ENCODE data around the gene DLG2.

DNA sequence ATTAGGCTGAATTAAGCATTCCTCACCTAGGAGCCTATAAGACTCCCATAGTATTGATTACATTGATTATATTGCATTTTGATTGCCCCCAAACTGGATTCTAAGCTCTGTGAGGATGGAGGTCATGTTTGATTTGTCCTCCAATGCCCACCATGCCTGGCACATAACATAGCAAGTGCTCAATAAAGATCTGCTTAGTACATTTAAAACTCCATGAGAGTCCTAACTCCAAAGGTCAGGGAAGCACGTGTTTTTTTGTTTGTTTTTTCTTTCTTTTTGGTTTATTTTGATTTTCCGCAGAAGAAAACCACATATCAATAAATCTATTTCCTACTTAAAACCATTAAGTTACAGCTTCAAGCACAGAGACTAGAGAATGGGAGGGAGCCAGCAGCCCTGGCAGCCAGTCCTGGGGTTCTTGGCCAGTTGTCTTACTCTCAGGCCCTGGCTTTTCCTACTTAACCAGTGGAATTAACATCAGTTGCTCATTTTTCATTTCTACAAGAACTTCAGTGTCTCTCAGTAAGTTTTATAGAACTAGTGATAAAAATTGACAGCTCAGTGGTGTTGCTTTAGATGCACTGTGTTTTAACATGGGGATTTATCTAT is 1911.1 kb downstream of the DLG2 start:
- TF ChIP-seq, protein P1, sequence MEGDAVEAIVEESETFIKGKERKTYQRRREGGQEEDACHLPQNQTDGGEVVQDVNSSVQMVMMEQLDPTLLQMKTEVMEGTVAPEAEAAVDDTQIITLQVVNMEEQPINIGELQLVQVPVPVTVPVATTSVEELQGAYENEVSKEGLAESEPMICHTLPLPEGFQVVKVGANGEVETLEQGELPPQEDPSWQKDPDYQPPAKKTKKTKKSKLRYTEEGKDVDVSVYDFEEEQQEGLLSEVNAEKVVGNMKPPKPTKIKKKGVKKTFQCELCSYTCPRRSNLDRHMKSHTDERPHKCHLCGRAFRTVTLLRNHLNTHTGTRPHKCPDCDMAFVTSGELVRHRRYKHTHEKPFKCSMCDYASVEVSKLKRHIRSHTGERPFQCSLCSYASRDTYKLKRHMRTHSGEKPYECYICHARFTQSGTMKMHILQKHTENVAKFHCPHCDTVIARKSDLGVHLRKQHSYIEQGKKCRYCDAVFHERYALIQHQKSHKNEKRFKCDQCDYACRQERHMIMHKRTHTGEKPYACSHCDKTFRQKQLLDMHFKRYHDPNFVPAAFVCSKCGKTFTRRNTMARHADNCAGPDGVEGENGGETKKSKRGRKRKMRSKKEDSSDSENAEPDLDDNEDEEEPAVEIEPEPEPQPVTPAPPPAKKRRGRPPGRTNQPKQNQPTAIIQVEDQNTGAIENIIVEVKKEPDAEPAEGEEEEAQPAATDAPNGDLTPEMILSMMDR (IDR thresholded peaks at IDR 0.05), result no peak
- TF ChIP-seq ZFX (IDR thresholded peaks at IDR 0.05; ENCODE audit: borderline replicate concordance), result no peak

Data from 22Rv1 (cell line).